H1 (cell line): ENCODE data around the gene SHLD1.

Experiments used
- CBX8 ChIP-seq: fragments of 300-800, 300-1000 bp; sonication (generic); IDR thresholded peaks from 2 replicates; pipeline ENCODE4 v1.7.1; 2016; ENCODE audit warnings: low read depth, low read length, borderline replicate concordance
- CEBPB ChIP-seq: IDR thresholded peaks from 2 replicates; pipeline ENCODE4 v1.6.1; 2012; ENCODE audit warnings: low read depth, low read length
- CTCF ChIP-seq, 3 experiments: IDR thresholded peaks; 1 replicate in 2 of 3; 2 replicates in 1 of 3; pipeline versions ENCODE4 v1.5.1 to v1.6.1; 2011; ENCODE audit warnings: low read length in 3 of 3, mild to moderate bottlenecking in 3 of 3, inconsistent platforms in 2 of 3, low read depth in 1 of 3, moderate library complexity in 1 of 3; ENCODE audit not compliant: insufficient read depth in 1 of 3; ENCODE audit errors: control extremely low read depth in 1 of 3
- EP300 ChIP-seq, 2 experiments: IDR thresholded peaks; 1 replicate in 1 of 2; 2 replicates in 1 of 2; pipeline ENCODE4 v1.6.1; 2011 to 2012; ENCODE audit warnings: low read depth in 2 of 2, low read length in 2 of 2, mild to moderate bottlenecking in 2 of 2, borderline replicate concordance in 1 of 2, inconsistent platforms in 1 of 2, moderate library complexity in 1 of 2
- EZH2 ChIP-seq: fragments of 200-600 bp; sonication (generic); IDR thresholded peaks from 2 replicates; pipeline ENCODE4 v1.7.1; 2012; ENCODE audit warnings: low read depth, mild to moderate bottlenecking, moderate library complexity, low read length, inconsistent platforms; ENCODE audit not compliant: severe bottlenecking
- GABPA ChIP-seq: IDR thresholded peaks from 2 replicates; pipeline ENCODE4 v1.6.1; 2011; ENCODE audit warnings: mild to moderate bottlenecking, low read length, moderate library complexity, borderline replicate concordance; ENCODE audit not compliant: insufficient read depth
- POLR2A ChIP-seq, 2 experiments: IDR thresholded peaks; 1 replicate in 1 of 2; 2 replicates in 1 of 2; pipeline ENCODE4 v1.6.1; 2011; ENCODE audit warnings: low read depth in 2 of 2, low read length in 2 of 2, mild to moderate bottlenecking in 2 of 2; ENCODE audit errors: control extremely low read depth in 1 of 2
- POLR2AphosphoS5 ChIP-seq: IDR thresholded peaks from 2 replicates; pipeline ENCODE4 v1.6.1; 2011; ENCODE audit warnings: low read depth, low read length
- RFX5 ChIP-seq: IDR thresholded peaks from 2 replicates; pipeline ENCODE4 v1.6.1; 2011; ENCODE audit warnings: low read depth, low read length, improper control_type of control experiment, borderline replicate concordance
- SIN3A ChIP-seq, 2 experiments: IDR thresholded peaks in 1 of 2; conservative IDR thresholded peaks in 1 of 2; 2 replicates each; pipeline ENCODE4 v1.6.1; 2011 to 2012; ENCODE audit warnings: low read length in 2 of 2, improper control_type of control experiment in 1 of 2, low read depth in 1 of 2, mild to moderate bottlenecking in 1 of 2
- ZNF274 ChIP-seq: IDR thresholded peaks from 2 replicates; pipeline ENCODE4 v1.7.0; 2012; ENCODE audit warnings: low read length, borderline replicate concordance; ENCODE audit errors: extremely low read depth
- TF ChIP-seq, protein P1 (sequence below): IDR thresholded peaks from 2 replicates; pipeline ENCODE4 v1.6.1; 2012; ENCODE audit warnings: inconsistent platforms

GRCh38 chr20:5885866-5886265, 135.7 kb downstream of the SHLD1 start:
- TF ChIP-seq CTCF (IDR thresholded peaks at IDR 0.05; ENCODE audit: control extremely low read depth in 1 of 3, insufficient read depth in 1 of 3, low read depth in 1 of 3, low read length in 3 of 3) (no peak), EP300 (IDR thresholded peaks at IDR 0.05; ENCODE audit: borderline replicate concordance in 1 of 2, low read depth in 2 of 2, low read length in 2 of 2) (no peak), EZH2 (no peak), POLR2AphosphoS5 (no peak), CBX8 (no peak), ZNF274 (no peak), POLR2A (IDR thresholded peaks at IDR 0.05; ENCODE audit: control extremely low read depth in 1 of 2, low read depth in 2 of 2, low read length in 2 of 2) (no peak), RFX5 (no peak), SIN3A (conservative IDR thresholded peaks at IDR 0.05 in 1 of 2, IDR thresholded peaks at IDR 0.05 in 1 of 2; ENCODE audit: low read depth in 1 of 2, low read length in 2 of 2) (no peak), CEBPB (no peak), GABPA (no peak)
- TF ChIP-seq, protein P1, sequence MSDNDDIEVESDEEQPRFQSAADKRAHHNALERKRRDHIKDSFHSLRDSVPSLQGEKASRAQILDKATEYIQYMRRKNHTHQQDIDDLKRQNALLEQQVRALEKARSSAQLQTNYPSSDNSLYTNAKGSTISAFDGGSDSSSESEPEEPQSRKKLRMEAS, result no peak
